Left lung (tissue), 14 donors: ENCODE results near the gene SCAPER. TPM values are rescaled to one million over a fixed set of nuclear protein-coding genes. Genes with fewer than 3 reads are reported as not detected.

Experiments
- ATAC-seq: fragments of 200-7000 bp; cut with Tn5 transposase; one replicate; pipeline ENCODE4 v1.9.1; 2020; ENCODE audit warnings: moderate library complexity
- DNase-seq, 4 donors: peaks; one replicate each; pipeline ENCODE4 v3.0.0-alpha.2; 2013 to 2020
- H3K27ac ChIP-seq, 2 donors: fragments of 200-600 bp; sonication (generic) in 1 of 2; one replicate each; pipeline versions ENCODE4 v1.5.0 to v1.8.0; 2020 to 2021
- H3K27me3 ChIP-seq, 2 donors: fragments of 200-600 bp; sonication (generic) in 1 of 2; one replicate each; pipeline versions ENCODE4 v1.5.0 to v1.8.0; 2020 to 2021
- H3K36me3 ChIP-seq, 2 donors: fragments of 200-600 bp; sonication (generic) in 1 of 2; one replicate each; pipeline versions ENCODE4 v1.5.0 to v1.8.0; 2020 to 2021
- H3K4me1 ChIP-seq, 2 donors: fragments of 200-600 bp; one replicate each; pipeline ENCODE4 v1.8.0; 2021
- H3K4me3 ChIP-seq, 2 donors: fragments of 200-600 bp; sonication (generic) in 1 of 2; one replicate each; pipeline versions ENCODE4 v1.5.0 to v1.8.0; 2020 to 2021; ENCODE audit warnings: mild to moderate bottlenecking in 1 of 2
- H3K9me3 ChIP-seq, 2 donors: fragments of 200-600 bp; sonication (generic) in 1 of 2; one replicate each; pipeline versions ENCODE4 v1.5.0 to v1.8.0; 2020 to 2021
- intact Hi-C, 2 donors: fragments of 100-400 bp; cut with DNase I; formaldehyde crosslinking; loops; one replicate each; pipeline versions ENCODE4 v1.11.2 to v1.14.2; 2022
- long read RNA-seq, 12 donors: library from polyadenylated mRNA in 2 of 12; unstranded in 2 of 12; transcript quantifications; one replicate each; pipeline ENCODE4 v2.0.0 and lab custom pipeline, GENCODE V29; 2019 to 2026
- polyA plus RNA-seq, 6 donors: library from polyadenylated mRNA; unstranded; fragments of 120-200 nt; gene quantifications; one replicate each; pipeline ENCODE4 v1.2.1, GENCODE V29; 2013; ENCODE audit not compliant: insufficient read length in 6 of 6
- total RNA-seq, 2 donors: library from RNA; stranded (reverse); fragmentation: NEBNext Ultra II Directional; extraction: Animal tissue kit (Norgen Biotek cat#: 25700); gene quantifications; one replicate each; pipeline ENCODE4 v1.2.1, GENCODE V29; 2021
- TF ChIP-seq, protein P1 (sequence below), 2 donors: fragments of 200-600 bp; sonication (generic) in 1 of 2; IDR thresholded peaks; one replicate each; pipeline versions ENCODE4 v1.5.0 to v1.8.0; 2021; ENCODE audit warnings: antibody characterized with exemption in 2 of 2
- donor health status: DM: no; HTN: yes; CAD: no.
- donor health status: DM: no; HTN: no; CAD: no.

The SCAPER gene, protein sequence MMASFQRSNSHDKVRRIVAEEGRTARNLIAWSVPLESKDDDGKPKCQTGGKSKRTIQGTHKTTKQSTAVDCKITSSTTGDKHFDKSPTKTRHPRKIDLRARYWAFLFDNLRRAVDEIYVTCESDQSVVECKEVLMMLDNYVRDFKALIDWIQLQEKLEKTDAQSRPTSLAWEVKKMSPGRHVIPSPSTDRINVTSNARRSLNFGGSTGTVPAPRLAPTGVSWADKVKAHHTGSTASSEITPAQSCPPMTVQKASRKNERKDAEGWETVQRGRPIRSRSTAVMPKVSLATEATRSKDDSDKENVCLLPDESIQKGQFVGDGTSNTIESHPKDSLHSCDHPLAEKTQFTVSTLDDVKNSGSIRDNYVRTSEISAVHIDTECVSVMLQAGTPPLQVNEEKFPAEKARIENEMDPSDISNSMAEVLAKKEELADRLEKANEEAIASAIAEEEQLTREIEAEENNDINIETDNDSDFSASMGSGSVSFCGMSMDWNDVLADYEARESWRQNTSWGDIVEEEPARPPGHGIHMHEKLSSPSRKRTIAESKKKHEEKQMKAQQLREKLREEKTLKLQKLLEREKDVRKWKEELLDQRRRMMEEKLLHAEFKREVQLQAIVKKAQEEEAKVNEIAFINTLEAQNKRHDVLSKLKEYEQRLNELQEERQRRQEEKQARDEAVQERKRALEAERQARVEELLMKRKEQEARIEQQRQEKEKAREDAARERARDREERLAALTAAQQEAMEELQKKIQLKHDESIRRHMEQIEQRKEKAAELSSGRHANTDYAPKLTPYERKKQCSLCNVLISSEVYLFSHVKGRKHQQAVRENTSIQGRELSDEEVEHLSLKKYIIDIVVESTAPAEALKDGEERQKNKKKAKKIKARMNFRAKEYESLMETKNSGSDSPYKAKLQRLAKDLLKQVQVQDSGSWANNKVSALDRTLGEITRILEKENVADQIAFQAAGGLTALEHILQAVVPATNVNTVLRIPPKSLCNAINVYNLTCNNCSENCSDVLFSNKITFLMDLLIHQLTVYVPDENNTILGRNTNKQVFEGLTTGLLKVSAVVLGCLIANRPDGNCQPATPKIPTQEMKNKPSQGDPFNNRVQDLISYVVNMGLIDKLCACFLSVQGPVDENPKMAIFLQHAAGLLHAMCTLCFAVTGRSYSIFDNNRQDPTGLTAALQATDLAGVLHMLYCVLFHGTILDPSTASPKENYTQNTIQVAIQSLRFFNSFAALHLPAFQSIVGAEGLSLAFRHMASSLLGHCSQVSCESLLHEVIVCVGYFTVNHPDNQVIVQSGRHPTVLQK (N-terminal part only)
- total RNA-seq (10 to 100 TPM; 26.7 to 27.9 TPM), polyA plus RNA-seq (10 to 100 TPM; 18.3 to 30.0 (median 24.5) TPM)
- long read RNA-seq, donor 1, partial matches to known transcripts = 0 of 2 reads
- long read RNA-seq, donor 1, other reads (novel, unspliced or antisense) = 0 of 2 reads
- long read RNA-seq, donor 2, partial matches to known transcripts = 0 of 1 reads
- long read RNA-seq, donor 2, other reads (novel, unspliced or antisense) = 0 of 1 reads
- long read RNA-seq, donor 3 = 0 reads
- long read RNA-seq, donor 4, partial matches to known transcripts = 4 of 10 reads
- long read RNA-seq, donor 4, other reads (novel, unspliced or antisense) = 6 of 10 reads
- long read RNA-seq, donor 5 = 0 reads
- long read RNA-seq, donor 6 = 0 reads
- long read RNA-seq, donor 7 = 0 reads
- long read RNA-seq, donor 8, partial matches to known transcripts = 6 of 6 reads
- long read RNA-seq, donor 8, other reads (novel, unspliced or antisense) = 0 of 6 reads
- long read RNA-seq, donor 9 = 0 reads
- long read RNA-seq, donor 10, partial matches to known transcripts = 4 of 6 reads
- long read RNA-seq, donor 10, other reads (novel, unspliced or antisense) = 2 of 6 reads
- long read RNA-seq, donor 11 = 0 reads
- long read RNA-seq, donor 12 = 0 reads

DNA sequence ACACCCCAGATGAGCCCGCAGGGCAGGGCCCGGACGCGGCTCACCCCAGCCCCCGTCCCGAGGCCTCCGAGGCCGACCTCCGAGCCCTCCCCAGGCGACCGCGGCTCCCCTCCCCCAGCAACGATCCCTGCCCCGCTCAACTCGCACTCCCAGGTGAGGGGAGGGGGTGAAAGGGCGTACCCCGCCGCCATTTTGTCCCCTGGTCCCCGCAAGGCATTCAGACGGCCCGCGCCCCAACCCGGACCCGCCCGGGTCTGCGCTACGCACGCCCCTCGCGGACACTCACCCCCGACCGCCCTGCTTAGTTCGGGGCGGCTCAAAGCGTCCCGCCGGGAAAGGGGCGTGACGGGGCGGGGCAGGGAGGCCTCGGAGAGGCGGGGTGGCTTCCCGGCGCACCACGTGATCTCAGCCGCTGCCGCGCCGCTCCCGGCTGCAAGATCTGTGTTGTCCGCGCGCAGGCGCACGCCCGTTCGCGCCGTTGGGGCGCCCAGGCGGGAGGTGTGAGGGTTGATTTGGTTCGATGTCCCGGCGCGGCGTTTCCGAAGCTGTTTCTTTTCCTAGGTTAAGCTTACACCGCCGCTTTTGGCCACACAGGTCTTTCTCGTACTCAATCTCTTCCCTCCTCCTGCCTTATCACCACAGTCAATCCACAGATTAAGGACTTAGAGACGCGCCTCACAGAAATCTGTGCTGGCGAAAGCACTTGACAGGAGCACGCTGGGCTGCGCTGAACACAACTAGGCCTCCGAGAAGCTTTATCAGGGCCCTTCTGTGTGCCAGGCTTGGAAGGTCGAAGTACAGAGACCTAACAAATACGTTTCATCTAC is at the start of gene SCAPER:
TSS of gene SCAPER (minus strand) at position 328 of the 827 bp plus-strand sequence. CDS start 21,523 bp downstream, outside the sequence.
- no peaks in the 10 kb centered on the region for H3K27me3 ChIP-seq
- peak within 1 kb of the TSS; percentile 73 to 87 for H3K27ac ChIP-seq
- ATAC-seq = peak; percentile 96
- TF ChIP-seq, protein P1, sequence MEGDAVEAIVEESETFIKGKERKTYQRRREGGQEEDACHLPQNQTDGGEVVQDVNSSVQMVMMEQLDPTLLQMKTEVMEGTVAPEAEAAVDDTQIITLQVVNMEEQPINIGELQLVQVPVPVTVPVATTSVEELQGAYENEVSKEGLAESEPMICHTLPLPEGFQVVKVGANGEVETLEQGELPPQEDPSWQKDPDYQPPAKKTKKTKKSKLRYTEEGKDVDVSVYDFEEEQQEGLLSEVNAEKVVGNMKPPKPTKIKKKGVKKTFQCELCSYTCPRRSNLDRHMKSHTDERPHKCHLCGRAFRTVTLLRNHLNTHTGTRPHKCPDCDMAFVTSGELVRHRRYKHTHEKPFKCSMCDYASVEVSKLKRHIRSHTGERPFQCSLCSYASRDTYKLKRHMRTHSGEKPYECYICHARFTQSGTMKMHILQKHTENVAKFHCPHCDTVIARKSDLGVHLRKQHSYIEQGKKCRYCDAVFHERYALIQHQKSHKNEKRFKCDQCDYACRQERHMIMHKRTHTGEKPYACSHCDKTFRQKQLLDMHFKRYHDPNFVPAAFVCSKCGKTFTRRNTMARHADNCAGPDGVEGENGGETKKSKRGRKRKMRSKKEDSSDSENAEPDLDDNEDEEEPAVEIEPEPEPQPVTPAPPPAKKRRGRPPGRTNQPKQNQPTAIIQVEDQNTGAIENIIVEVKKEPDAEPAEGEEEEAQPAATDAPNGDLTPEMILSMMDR (IDR thresholded peaks at IDR 0.05) = peak in 1 of 2 donors; percentile 33
- H3K9me3 ChIP-seq = no peaks in the 10 kb centered on the region
- intact Hi-C loops = no loop called here
- peak; percentile 88 to 100 (median 96) for DNase-seq
- no peaks in the 10 kb centered on the region for H3K36me3 ChIP-seq
- peaks cover 15 to 32% of the 10 kb centered on the region in 2 donors for H3K4me1 ChIP-seq
- H3K4me3 ChIP-seq = peak within 1 kb of the TSS; percentile 89

DNA sequence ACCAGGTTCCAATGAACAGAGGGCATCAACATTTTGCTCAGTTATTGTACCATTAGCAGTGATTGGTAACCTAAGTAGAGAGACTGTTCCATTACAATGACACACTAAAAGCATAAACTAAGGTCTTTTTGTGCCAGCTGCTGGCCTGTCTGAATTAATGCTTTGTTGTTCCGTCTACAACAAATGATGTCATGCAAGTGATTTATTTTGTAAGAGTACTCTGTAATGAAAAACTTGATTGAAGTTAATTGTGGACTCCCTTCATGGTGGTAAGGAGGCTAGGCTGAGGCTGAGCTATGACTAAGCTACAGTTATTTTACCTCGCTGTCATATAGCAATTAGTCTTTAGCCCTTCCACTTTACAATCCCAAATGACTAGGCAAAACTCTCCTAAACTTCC is 49.6 kb upstream of the SCAPER start:
- intact Hi-C loops = no loop called here
- TF ChIP-seq, protein P1 (IDR thresholded peaks at IDR 0.05) = no peak
- no peaks in the 10 kb centered on the region for H3K4me1 ChIP-seq
- H3K27ac ChIP-seq = no peak overlapping the region
- no peaks in the 10 kb centered on the region for H3K9me3 ChIP-seq
- ATAC-seq (no peak), DNase-seq (no peak)
- no peak overlapping the region for H3K4me3 ChIP-seq
- H3K36me3 ChIP-seq = peaks cover 0 to 6% of the 10 kb centered on the region in 2 donors
- H3K27me3 ChIP-seq = no peaks in the 10 kb centered on the region

DNA sequence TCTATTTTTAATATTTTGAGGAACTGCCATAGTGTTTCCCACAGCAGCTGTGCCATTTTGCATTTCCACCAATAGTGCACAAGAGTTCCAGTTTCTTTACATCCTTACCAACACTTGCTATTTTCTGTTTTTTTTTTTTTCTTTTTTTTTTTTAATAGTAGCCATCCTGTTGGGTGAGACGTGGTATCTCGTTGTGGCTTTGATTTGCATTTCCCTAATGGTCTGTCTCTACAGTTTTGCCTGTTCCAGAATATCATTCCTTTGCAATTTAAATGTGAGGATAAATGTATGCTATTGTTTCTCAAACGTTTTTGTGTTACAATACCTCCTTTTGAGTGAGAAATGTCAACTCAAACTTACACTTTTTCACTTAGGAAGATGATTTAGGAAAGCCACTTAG is 48.8 kb upstream of the SCAPER start:
- TF ChIP-seq, protein P1 (IDR thresholded peaks at IDR 0.05) = no peak
- Histone ChIP-seq H3K27ac (no peak overlapping the region), H3K27me3 (no peaks in the 10 kb centered on the region), H3K9me3 (no peaks in the 10 kb centered on the region), H3K4me3 (no peak overlapping the region), H3K4me1 (no peaks in the 10 kb centered on the region), H3K36me3 (peaks cover 5 to 12% of the 10 kb centered on the region in 2 donors)
- intact Hi-C loops = no loop called here
- DNase-seq (no peak), ATAC-seq (no peak)

DNA sequence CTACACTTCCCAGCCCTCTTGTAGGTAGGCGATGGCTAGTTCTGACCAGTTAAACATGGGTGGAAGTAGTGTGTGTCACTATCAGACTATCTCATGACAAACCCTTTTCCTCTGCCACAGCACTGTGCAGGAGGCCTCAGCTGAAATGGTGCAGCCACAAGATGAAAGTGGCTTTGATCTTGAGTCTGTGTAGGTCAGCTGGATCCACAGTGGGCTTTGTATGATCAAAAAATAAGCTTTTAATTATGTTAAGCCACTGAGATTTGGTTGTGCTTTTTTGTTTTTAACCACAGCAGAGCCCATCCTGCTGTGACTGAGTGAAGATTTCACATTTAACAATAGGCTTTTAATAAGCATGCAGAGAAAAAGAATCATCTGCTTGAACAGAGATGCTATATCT is 46.1 kb upstream of the SCAPER start:
- DNase-seq (no peak), ATAC-seq (no peak)
- H3K27me3 ChIP-seq = no peaks in the 10 kb centered on the region
- H3K4me3 ChIP-seq = no peak overlapping the region
- intact Hi-C loops = no loop called here
- TF ChIP-seq, protein P1 (IDR thresholded peaks at IDR 0.05) = no peak
- H3K4me1 ChIP-seq = no peaks in the 10 kb centered on the region
- H3K9me3 ChIP-seq = no peaks in the 10 kb centered on the region
- no peak overlapping the region for H3K27ac ChIP-seq
- peaks cover 6 to 25% of the 10 kb centered on the region in 2 donors for H3K36me3 ChIP-seq
